Stimulated activated CD4-positive, alpha-beta T cell treated with anti-CD3 and anti-CD28 coated beads, Interleukin-2, amount 100 ng/mL, for 4 hours (primary cell): ENCODE results near the gene NAPEPLD.
A peak's percentile ranks its signal among the peaks of the same experiment; 100 is the strongest.
"Not testable (repeated sequence)": the region's sequence is repeated elsewhere in the genome, so short reads cannot be mapped to it uniquely, and the experiment has no call there.

Source experiments
- DNase-seq: peaks from one replicate; pipeline ENCODE4 v3.0.0-alpha.2; 2020; ENCODE audit warnings: low read depth

The NAPEPLD gene

DNA sequence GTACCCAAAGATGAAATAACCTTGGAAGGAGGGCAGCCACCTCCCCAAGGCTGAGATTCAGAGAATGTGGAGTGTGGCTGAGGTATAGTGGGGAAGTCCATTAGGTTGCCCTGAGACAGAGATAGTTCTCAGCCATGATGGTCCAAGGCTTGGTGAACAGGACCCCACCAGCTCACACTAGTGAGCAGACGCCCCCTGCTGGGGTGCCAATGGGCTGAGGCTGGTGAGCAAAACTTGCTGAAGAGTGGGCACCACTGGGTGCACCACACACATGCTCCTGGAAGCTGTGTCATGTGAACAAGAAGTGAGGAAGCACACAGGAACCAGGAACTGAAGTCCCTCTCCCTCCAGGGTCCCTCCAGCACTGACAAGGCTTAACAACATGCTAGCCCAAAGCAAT lies 83.2 kb downstream of the NAPEPLD start:
- DNase-seq: peak; percentile 30

DNA sequence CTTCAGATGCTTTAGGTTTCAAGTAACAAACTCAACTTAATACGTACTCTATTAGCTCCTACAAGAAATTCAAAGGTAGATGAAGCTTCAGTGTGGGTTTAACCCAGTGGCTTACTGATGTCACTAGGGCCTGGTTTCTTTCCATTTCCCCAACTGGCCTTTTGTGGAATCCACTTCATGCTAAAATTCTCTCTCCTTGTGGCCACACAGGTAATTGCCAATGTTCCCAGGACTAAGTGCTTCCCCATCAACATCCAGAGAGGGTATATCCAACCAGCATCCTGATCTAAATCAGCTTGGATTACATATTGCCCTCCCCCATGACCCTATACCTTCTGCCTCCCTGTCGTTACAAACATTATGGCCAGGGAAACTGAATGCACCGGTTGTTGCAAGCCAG lies 85.0 kb downstream of the NAPEPLD start:
- no peak for DNase-seq

DNA sequence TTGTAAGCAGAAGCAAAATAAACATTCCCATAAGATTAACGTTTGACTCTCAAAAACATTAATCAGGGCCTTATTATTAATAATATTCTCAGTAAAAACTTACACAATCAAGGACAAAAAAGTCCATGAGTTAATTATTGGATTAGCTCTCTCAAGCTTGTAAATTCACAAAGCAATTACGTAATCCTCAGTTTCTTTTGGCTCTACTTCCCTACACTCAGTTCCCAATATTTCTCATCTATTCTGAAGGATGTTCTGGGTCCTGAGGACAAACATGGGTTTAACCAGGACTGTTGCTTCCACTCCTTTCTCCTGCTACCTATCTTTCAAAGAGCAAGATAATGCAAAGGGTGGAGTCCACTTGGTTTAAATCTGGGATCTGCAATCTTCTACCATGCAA lies 89.4 kb downstream of the NAPEPLD start:
- DNase-seq: no peak

DNA sequence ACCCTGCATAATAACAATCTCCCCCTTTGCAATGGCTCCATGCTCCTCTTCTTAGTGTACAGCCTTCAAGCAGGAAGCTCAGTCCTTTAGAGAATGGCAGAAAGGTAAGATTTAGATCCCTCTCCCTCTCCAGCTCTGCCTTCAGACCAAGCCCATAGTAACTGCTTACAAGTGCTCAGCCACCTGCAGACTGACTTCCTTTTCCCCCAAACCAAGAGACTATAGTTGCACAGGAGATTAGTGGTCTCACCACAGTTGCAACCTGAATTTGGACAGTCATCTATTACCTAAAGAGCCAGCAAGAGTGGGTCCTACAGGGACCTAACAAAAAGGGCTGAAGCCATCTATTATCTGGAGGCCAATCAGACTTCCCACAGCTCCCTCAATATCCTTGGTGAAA lies 90.8 kb downstream of the NAPEPLD start:
- DNase-seq: no peak

DNA sequence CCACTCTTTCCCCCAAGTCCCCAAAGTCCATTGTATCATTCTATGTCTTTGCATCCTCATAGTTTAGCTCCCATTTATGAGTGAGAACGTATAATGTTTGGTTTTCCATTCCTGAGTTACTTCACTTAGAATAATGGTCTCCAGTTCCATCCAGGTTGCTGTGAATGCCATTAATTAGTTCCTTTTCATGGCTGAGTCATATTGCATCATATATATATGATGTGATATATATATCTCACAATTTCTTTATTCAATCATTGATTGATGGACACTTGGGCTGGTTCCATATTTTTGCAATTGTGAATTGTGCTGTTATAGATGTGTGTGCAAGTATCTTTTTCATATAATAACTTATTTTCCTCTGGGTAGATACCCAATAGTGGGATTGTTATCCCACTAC lies 92.9 kb downstream of the NAPEPLD start:
- not testable (repeated sequence) for DNase-seq

DNA sequence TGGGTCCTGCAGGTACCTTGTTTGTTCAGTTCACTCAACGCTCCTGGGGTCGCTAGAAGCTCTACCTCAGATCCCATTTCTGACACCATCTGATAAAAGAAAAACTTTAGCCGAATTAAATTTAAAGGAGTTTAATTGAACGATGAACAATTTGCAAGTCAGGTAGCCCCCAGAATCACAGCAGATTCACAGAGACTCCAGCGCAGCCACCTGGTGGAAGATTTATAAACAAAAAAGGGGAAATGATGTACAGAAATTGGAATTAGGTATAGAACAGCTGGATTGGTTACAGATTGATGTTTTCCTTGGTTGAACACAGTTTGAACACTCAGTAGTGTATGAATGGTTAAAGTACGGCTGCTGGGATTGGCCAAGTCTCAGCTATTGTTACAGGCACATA lies 97.4 kb downstream of the NAPEPLD start:
- DNase-seq: no peak
